GM23338 (cell line): Measurements from ENCODE around the gene ATP9A. TPM values are rescaled to one million over a fixed set of nuclear protein-coding genes. Genes with fewer than 3 reads are reported as not detected.
A peak's percentile ranks its signal among the peaks of the same experiment; 100 is the strongest.

ENCODE experiments used
- ATAC-seq: fragments of 200-7000 bp; cut with Tn5 transposase; 3 replicates; pipeline ENCODE4 v1.9.1; 2020
- DNase-seq: peaks from one replicate; pipeline ENCODE4 v3.0.0-alpha.2; 2015; ENCODE audit warnings: low spot score
- H2AFZ ChIP-seq: fragments of 200-600 bp; sonication (generic); 2 replicates; pipeline ENCODE4 v1.8.0; 2016; ENCODE audit warnings: antibody characterized with exemption, mild to moderate bottlenecking, moderate library complexity
- H3F3A ChIP-seq: fragments of 200-600 bp; sonication (generic); replicated peaks from 2 replicates; pipeline ENCODE4 v1.8.0; 2017; ENCODE audit warnings: antibody characterized with exemption, mixed run types, low read depth
- H3K27ac ChIP-seq: fragments of 200-600 bp; sonication (generic); 2 replicates; pipeline ENCODE4 v1.6.1; 2016; ENCODE audit warnings: low read depth
- H3K27me3 ChIP-seq: fragments of 200-600 bp; sonication (generic); 2 replicates; pipeline ENCODE4 v1.8.0; 2016; ENCODE audit warnings: mild to moderate bottlenecking, mixed run types, moderate library complexity; ENCODE audit not compliant: insufficient read depth
- H3K36me3 ChIP-seq: fragments of 200-600 bp; sonication (generic); 2 replicates; pipeline ENCODE4 v1.8.0; 2016; ENCODE audit warnings: mild to moderate bottlenecking; ENCODE audit not compliant: insufficient read depth
- H3K4me1 ChIP-seq: fragments of 200-600 bp; sonication (generic); 2 replicates; pipeline ENCODE4 v1.8.0; 2016; ENCODE audit warnings: mild to moderate bottlenecking, moderate library complexity; ENCODE audit not compliant: insufficient read depth
- H3K4me2 ChIP-seq: fragments of 200-600 bp; sonication (generic); 2 replicates; pipeline ENCODE4 v1.7.1; 2017; ENCODE audit warnings: mixed run types
- H3K4me3 ChIP-seq: fragments of 200-600 bp; sonication (generic); 2 replicates; pipeline ENCODE4 v1.6.1; 2016; ENCODE audit warnings: mixed run types
- H3K79me2 ChIP-seq: fragments of 200-600 bp; sonication (generic); replicated peaks from 2 replicates; pipeline ENCODE4 v1.8.0; 2017; ENCODE audit warnings: mild to moderate bottlenecking; ENCODE audit not compliant: insufficient read depth
- H3K9me2 ChIP-seq: fragments of 200-600 bp; sonication (generic); 2 replicates; pipeline ENCODE4 v1.8.0; 2017; ENCODE audit not compliant: insufficient read depth
- H4K20me1 ChIP-seq: fragments of 200-600 bp; sonication (generic); replicated peaks from 2 replicates; pipeline ENCODE4 v1.8.0; 2017; ENCODE audit warnings: mild to moderate bottlenecking; ENCODE audit not compliant: insufficient read depth
- H3K27ac Mint-ChIP-seq: 2 replicates; pipeline ENCODE4 v1.8.0; 2020; ENCODE audit warnings: inconsistent platforms, mild to moderate bottlenecking, moderate library complexity, mixed read lengths
- H3K27me3 Mint-ChIP-seq: 3 replicates; pipeline ENCODE4 v1.8.0; 2022; ENCODE audit warnings: low read depth, mild to moderate bottlenecking, moderate library complexity, mixed read lengths, inconsistent platforms; ENCODE audit not compliant: insufficient read depth, poor library complexity
- H3K36me3 Mint-ChIP-seq: 3 replicates; pipeline ENCODE4 v1.8.0; 2021; ENCODE audit warnings: low read depth, mild to moderate bottlenecking, inconsistent platforms, moderate library complexity, mixed read lengths
- H3K4me1 Mint-ChIP-seq: 3 replicates; pipeline ENCODE4 v1.8.0; 2020; ENCODE audit warnings: mild to moderate bottlenecking, inconsistent platforms, mixed read lengths
- H3K4me3 Mint-ChIP-seq: 3 replicates; pipeline ENCODE4 v1.8.0; 2021; ENCODE audit warnings: moderate library complexity, mild to moderate bottlenecking, inconsistent platforms, mixed read lengths
- H3K9me3 Mint-ChIP-seq: 3 replicates; pipeline ENCODE4 v1.8.0; 2020; ENCODE audit warnings: moderate library complexity, mild to moderate bottlenecking, inconsistent platforms, mixed read lengths
- CREB1 ChIP-seq: fragments of 250-450 bp; sonication (Bioruptor Pico); IDR thresholded peaks from 2 replicates; pipeline ENCODE4 v1.5.0; 2020; ENCODE audit warnings: low read depth, mild to moderate bottlenecking, moderate library complexity
- CTCF ChIP-seq, 2 experiments: fragments of 200-600 bp in 1 of 2; sonication (generic) in 1 of 2; conservative IDR thresholded peaks; 2 replicates each; pipeline versions ENCODE4 v1.5.1 to v1.6.1; 2016 to 2017; ENCODE audit warnings: antibody characterized with exemption in 2 of 2, low read depth in 2 of 2, mild to moderate bottlenecking in 2 of 2, moderate library complexity in 1 of 2
- EZH2 ChIP-seq: fragments of 200-600 bp; sonication (generic); IDR thresholded peaks from one replicate; pipeline ENCODE4 v1.8.0; 2017; ENCODE audit warnings: antibody characterized with exemption, mild to moderate bottlenecking, low read depth; ENCODE audit not compliant: unreplicated experiment
- EZH2phosphoT487 ChIP-seq: fragments of 200-600 bp; sonication (generic); IDR thresholded peaks from one replicate; pipeline ENCODE4 v1.8.1; 2018; ENCODE audit warnings: antibody characterized with exemption; ENCODE audit not compliant: unreplicated experiment
- JUNB ChIP-seq: IDR thresholded peaks from one replicate; pipeline ENCODE4 v1.6.1; 2016; ENCODE audit warnings: antibody characterized with exemption; ENCODE audit not compliant: unreplicated experiment
- NANOG ChIP-seq: IDR thresholded peaks from 2 replicates; pipeline ENCODE4 v1.6.1; 2016; ENCODE audit warnings: antibody characterized with exemption, borderline replicate concordance
- POLR2AphosphoS5 ChIP-seq: IDR thresholded peaks from 2 replicates; pipeline ENCODE4 v1.6.1; 2016; ENCODE audit warnings: antibody characterized with exemption, low read depth
- STAT1 ChIP-seq: IDR thresholded peaks from one replicate; pipeline ENCODE4 v1.6.1; 2016; ENCODE audit warnings: antibody characterized with exemption; ENCODE audit not compliant: unreplicated experiment
- ZNF114 ChIP-seq: fragments of 250-450 bp; sonication (Bioruptor Pico); IDR thresholded peaks from 2 replicates; pipeline ENCODE4 v1.5.0; 2020; ENCODE audit warnings: mild to moderate bottlenecking, moderate library complexity
- ZNF331 ChIP-seq: fragments of 250-450 bp; sonication (Bioruptor Pico); IDR thresholded peaks from 2 replicates; pipeline ENCODE4 v1.5.0; 2020; ENCODE audit warnings: low read depth, mild to moderate bottlenecking, moderate library complexity
- polyA plus RNA-seq: library from polyadenylated mRNA; unstranded; fragments of >200 nt; fragmentation: Nextera tagmentation; extraction: Ambion mirVana; gene quantifications from 2 replicates; pipeline ENCODE4 v1.2.1, GENCODE V29; 2016
- total RNA-seq: library from RNA; depleted of rRNA; stranded (reverse); fragments of >200 nt; shearing (Covaris generic); gene quantifications from 2 replicates; pipeline ENCODE4 v1.2.3, GENCODE V29; 2014
- TF ChIP-seq, protein P1 (sequence below): IDR thresholded peaks from 2 replicates; pipeline ENCODE4 v1.6.1; 2016; ENCODE audit warnings: antibody characterized with exemption
- TF ChIP-seq, protein P2 (sequence below): fragments of 250-450 bp; sonication (Bioruptor Pico); IDR thresholded peaks from 2 replicates; pipeline ENCODE4 v1.5.0; 2020; ENCODE audit warnings: mild to moderate bottlenecking, moderate library complexity
- TF ChIP-seq, protein P3 (sequence below): IDR thresholded peaks from one replicate; pipeline ENCODE4 v1.6.1; 2018; ENCODE audit warnings: antibody characterized with exemption; ENCODE audit not compliant: unreplicated experiment

The ATP9A gene
- total and polyA plus RNA-seq, 2 experiments from 2014 or later = 0.94 to 5.9 TPM

GRCh38 chr20:51695574-51696303 is 72.5 kb downstream of the ATP9A start:
- Mint-ChIP-seq H3K4me1 (peaks cover 45% of the 10 kb centered on the region), H3K36me3 (peaks cover 3% of the 10 kb centered on the region; the same call in 1 of the 3 replicates), H3K27ac (peak overlapping the region; percentile 94), H3K9me3 (no peaks in the 10 kb centered on the region; the same call in 2 of the 3 replicates), H3K4me3 (peak overlapping the region; percentile 57), H3K27me3 (peaks cover 7% of the 10 kb centered on the region)
- TF ChIP-seq JUNB = no peak
- no peak for TF ChIP-seq ZNF331
- no peak for TF ChIP-seq CTCF (conservative IDR thresholded peaks at IDR 0.05; ENCODE audit: low read depth in 2 of 2)
- TF ChIP-seq EZH2 = no peak
- TF ChIP-seq, protein P1, sequence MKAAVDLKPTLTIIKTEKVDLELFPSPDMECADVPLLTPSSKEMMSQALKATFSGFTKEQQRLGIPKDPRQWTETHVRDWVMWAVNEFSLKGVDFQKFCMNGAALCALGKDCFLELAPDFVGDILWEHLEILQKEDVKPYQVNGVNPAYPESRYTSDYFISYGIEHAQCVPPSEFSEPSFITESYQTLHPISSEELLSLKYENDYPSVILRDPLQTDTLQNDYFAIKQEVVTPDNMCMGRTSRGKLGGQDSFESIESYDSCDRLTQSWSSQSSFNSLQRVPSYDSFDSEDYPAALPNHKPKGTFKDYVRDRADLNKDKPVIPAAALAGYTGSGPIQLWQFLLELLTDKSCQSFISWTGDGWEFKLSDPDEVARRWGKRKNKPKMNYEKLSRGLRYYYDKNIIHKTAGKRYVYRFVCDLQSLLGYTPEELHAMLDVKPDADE = no peak
- TF ChIP-seq ZNF114 (CRISPR knock-in tag) = no peak
- TF ChIP-seq, protein P2, sequence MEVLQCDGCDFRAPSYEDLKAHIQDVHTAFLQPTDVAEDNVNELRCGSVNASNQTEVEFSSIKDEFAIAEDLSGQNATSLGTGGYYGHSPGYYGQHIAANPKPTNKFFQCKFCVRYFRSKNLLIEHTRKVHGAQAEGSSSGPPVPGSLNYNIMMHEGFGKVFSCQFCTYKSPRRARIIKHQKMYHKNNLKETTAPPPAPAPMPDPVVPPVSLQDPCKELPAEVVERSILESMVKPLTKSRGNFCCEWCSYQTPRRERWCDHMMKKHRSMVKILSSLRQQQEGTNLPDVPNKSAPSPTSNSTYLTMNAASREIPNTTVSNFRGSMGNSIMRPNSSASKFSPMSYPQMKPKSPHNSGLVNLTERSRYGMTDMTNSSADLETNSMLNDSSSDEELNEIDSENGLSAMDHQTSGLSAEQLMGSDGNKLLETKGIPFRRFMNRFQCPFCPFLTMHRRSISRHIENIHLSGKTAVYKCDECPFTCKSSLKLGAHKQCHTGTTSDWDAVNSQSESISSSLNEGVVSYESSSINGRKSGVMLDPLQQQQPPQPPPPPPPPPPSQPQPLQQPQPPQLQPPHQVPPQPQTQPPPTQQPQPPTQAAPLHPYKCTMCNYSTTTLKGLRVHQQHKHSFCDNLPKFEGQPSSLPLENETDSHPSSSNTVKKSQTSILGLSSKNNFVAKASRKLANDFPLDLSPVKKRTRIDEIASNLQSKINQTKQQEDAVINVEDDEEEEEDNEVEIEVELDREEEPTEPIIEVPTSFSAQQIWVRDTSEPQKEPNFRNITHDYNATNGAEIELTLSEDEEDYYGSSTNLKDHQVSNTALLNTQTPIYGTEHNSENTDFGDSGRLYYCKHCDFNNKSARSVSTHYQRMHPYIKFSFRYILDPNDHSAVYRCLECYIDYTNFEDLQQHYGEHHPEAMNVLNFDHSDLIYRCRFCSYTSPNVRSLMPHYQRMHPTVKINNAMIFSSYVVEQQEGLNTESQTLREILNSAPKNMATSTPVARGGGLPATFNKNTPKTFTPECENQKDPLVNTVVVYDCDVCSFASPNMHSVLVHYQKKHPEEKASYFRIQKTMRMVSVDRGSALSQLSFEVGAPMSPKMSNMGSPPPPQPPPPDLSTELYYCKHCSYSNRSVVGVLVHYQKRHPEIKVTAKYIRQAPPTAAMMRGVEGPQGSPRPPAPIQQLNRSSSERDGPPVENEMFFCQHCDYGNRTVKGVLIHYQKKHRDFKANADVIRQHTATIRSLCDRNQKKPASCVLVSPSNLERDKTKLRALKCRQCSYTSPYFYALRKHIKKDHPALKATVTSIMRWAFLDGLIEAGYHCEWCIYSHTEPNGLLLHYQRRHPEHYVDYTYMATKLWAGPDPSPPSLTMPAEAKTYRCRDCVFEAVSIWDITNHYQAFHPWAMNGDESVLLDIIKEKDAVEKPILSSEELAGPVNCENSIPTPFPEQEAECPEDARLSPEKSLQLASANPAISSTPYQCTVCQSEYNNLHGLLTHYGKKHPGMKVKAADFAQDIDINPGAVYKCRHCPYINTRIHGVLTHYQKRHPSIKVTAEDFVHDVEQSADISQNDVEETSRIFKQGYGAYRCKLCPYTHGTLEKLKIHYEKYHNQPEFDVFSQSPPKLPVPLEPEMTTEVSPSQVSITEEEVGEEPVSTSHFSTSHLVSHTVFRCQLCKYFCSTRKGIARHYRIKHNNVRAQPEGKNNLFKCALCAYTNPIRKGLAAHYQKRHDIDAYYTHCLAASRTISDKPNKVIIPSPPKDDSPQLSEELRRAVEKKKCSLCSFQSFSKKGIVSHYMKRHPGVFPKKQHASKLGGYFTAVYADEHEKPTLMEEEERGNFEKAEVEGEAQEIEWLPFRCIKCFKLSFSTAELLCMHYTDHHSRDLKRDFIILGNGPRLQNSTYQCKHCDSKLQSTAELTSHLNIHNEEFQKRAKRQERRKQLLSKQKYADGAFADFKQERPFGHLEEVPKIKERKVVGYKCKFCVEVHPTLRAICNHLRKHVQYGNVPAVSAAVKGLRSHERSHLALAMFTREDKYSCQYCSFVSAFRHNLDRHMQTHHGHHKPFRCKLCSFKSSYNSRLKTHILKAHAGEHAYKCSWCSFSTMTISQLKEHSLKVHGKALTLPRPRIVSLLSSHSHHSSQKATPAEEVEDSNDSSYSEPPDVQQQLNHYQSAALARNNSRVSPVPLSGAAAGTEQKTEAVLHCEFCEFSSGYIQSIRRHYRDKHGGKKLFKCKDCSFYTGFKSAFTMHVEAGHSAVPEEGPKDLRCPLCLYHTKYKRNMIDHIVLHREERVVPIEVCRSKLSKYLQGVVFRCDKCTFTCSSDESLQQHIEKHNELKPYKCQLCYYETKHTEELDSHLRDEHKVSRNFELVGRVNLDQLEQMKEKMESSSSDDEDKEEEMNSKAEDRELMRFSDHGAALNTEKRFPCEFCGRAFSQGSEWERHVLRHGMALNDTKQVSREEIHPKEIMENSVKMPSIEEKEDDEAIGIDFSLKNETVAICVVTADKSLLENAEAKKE = no peak
- TF ChIP-seq CREB1 (CRISPR knock-in tag) = no peak
- TF ChIP-seq, protein P3, sequence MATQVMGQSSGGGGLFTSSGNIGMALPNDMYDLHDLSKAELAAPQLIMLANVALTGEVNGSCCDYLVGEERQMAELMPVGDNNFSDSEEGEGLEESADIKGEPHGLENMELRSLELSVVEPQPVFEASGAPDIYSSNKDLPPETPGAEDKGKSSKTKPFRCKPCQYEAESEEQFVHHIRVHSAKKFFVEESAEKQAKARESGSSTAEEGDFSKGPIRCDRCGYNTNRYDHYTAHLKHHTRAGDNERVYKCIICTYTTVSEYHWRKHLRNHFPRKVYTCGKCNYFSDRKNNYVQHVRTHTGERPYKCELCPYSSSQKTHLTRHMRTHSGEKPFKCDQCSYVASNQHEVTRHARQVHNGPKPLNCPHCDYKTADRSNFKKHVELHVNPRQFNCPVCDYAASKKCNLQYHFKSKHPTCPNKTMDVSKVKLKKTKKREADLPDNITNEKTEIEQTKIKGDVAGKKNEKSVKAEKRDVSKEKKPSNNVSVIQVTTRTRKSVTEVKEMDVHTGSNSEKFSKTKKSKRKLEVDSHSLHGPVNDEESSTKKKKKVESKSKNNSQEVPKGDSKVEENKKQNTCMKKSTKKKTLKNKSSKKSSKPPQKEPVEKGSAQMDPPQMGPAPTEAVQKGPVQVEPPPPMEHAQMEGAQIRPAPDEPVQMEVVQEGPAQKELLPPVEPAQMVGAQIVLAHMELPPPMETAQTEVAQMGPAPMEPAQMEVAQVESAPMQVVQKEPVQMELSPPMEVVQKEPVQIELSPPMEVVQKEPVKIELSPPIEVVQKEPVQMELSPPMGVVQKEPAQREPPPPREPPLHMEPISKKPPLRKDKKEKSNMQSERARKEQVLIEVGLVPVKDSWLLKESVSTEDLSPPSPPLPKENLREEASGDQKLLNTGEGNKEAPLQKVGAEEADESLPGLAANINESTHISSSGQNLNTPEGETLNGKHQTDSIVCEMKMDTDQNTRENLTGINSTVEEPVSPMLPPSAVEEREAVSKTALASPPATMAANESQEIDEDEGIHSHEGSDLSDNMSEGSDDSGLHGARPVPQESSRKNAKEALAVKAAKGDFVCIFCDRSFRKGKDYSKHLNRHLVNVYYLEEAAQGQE = no peak
- TF ChIP-seq NANOG = no peak
- no peak for TF ChIP-seq STAT1
- TF ChIP-seq POLR2AphosphoS5 = no peak
- TF ChIP-seq EZH2phosphoT487 = no peak
- Histone ChIP-seq H3K36me3 (no peaks in the 10 kb centered on the region), H3K4me2 (peak overlapping the region; percentile 53), H2AFZ (no peak overlapping the region), H3K27me3 (no peaks in the 10 kb centered on the region), H3K9me2 (no peaks in the 10 kb centered on the region), H3F3A (no peaks in the 10 kb centered on the region), H3K4me3 (no peak overlapping the region), H3K4me1 (peaks cover 24% of the 10 kb centered on the region), H3K27ac (peak overlapping the region; percentile 45; the same call in 1 of the 2 replicates), H3K79me2 (no peaks in the 10 kb centered on the region), H4K20me1 (no peaks in the 10 kb centered on the region)
- DNase-seq (no peak), ATAC-seq (peak; percentile 55)
